ENCODE results near the gene YIF1A. TPM values are rescaled to one million over a fixed set of nuclear protein-coding genes. Genes with fewer than 3 reads are reported as not detected.

The YIF1A gene
- total and polyA plus RNA-seq, 4 donors: 46.6 to 128 (median 114) TPM

DNA sequence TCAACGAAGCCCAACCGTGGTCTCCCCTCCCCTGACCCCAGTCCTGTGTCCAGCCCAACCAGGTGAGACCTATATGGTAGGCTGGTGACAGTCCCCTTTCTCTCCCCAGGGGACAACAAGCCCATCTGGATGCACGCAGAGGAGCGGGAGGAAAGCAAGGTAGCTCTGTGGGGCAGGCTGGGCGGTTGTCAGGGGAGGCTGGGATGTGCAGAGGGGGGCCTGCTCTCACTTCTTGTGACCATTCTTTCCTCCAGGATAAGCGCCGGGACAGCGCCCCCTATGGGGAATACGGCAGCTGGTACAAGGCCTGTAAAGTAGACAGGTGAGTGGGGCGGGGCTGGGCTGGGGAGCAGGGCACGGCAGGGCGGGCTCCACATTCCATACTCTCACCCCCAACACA, 24.0 kb downstream of the YIF1A start:
- no peak for DNase-seq
- H3K9ac ChIP-seq (ENCODE audit: insufficient read depth in 1 of 2, low read length in 2 of 2): no peak overlapping the region
- ATAC-seq (ENCODE audit: insufficient read depth, low FRiP score): no peak
- no peaks in the 10 kb centered on the region for H3K9me3 ChIP-seq (ENCODE audit: control insufficient read depth in 4 of 4, insufficient read depth in 3 of 4, low read length in 3 of 4)
- WGBS, 2 donors: 75 to 83% methylated on average over 12 of the region's 12 CpGs
- TF ChIP-seq CTCF (IDR thresholded peaks at IDR 0.05; ENCODE audit: control extremely low read depth, extremely low read depth): no peak
- peaks cover 0 to 13% (median 2%) of the 10 kb centered on the region in 5 donors for H3K4me1 ChIP-seq (ENCODE audit: control insufficient read depth in 5 of 5, insufficient read depth in 5 of 5, low read length in 5 of 5)
- peaks cover 0 to 30% (median 19%) of the 10 kb centered on the region in 4 donors for H3K36me3 ChIP-seq (ENCODE audit: control insufficient read depth in 4 of 4, insufficient read depth in 4 of 4, low read length in 4 of 4)
- no peaks in the 10 kb centered on the region for H3K27me3 ChIP-seq (ENCODE audit: control insufficient read depth in 3 of 3, insufficient read depth in 3 of 3, low read length in 2 of 3)
- H3K4me3 ChIP-seq: no peak overlapping the region
- no peak overlapping the region for H3K27ac ChIP-seq (ENCODE audit: low read depth in 1 of 2, low read length in 1 of 2)

GRCh38 chr11:66264383-66264782, 24.6 kb downstream of the YIF1A start:
- H3K9ac ChIP-seq (ENCODE audit: insufficient read depth in 1 of 2, low read length in 2 of 2): no peak overlapping the region
- H3K27me3 ChIP-seq (ENCODE audit: control insufficient read depth in 3 of 3, insufficient read depth in 3 of 3, low read length in 2 of 3): no peaks in the 10 kb centered on the region
- TF ChIP-seq CTCF (IDR thresholded peaks at IDR 0.05; ENCODE audit: control extremely low read depth, extremely low read depth): no peak
- ATAC-seq (ENCODE audit: insufficient read depth, low FRiP score) (no peak), DNase-seq (no peak)
- H3K4me1 ChIP-seq (ENCODE audit: control insufficient read depth in 5 of 5, insufficient read depth in 5 of 5, low read length in 5 of 5): peaks cover 0 to 8% (median 0%) of the 10 kb centered on the region in 5 donors
- no peaks in the 10 kb centered on the region for H3K9me3 ChIP-seq (ENCODE audit: control insufficient read depth in 4 of 4, insufficient read depth in 3 of 4, low read length in 3 of 4)
- H3K4me3 ChIP-seq: no peak overlapping the region
- 95 to 96% methylated on average over 8 of the region's 8 CpGs for WGBS, 2 donors
- no peak overlapping the region for H3K27ac ChIP-seq (ENCODE audit: low read depth in 1 of 2, low read length in 1 of 2)
- peaks cover 0 to 30% (median 21%) of the 10 kb centered on the region in 4 donors for H3K36me3 ChIP-seq (ENCODE audit: control insufficient read depth in 4 of 4, insufficient read depth in 4 of 4, low read length in 4 of 4)

- H3K4me1 ChIP-seq (ENCODE audit: control insufficient read depth in 5 of 5, insufficient read depth in 5 of 5, low read length in 5 of 5): peaks cover 0 to 8% (median 0%) of the 10 kb centered on the region in 5 donors
- H3K4me3 ChIP-seq: no peak overlapping the region
- no peaks in the 10 kb centered on the region for H3K27me3 ChIP-seq (ENCODE audit: control insufficient read depth in 3 of 3, insufficient read depth in 3 of 3, low read length in 2 of 3)
- H3K36me3 ChIP-seq (ENCODE audit: control insufficient read depth in 4 of 4, insufficient read depth in 4 of 4, low read length in 4 of 4): peaks cover 0 to 30% (median 22%) of the 10 kb centered on the region in 4 donors
- H3K9ac ChIP-seq (ENCODE audit: insufficient read depth in 1 of 2, low read length in 2 of 2): no peak overlapping the region
- H3K9me3 ChIP-seq (ENCODE audit: control insufficient read depth in 4 of 4, insufficient read depth in 3 of 4, low read length in 3 of 4): no peaks in the 10 kb centered on the region
- no peak for TF ChIP-seq CTCF (IDR thresholded peaks at IDR 0.05; ENCODE audit: control extremely low read depth, extremely low read depth)
- DNase-seq: no peak
- WGBS, 2 donors: 95 to 98% methylated on average over 10 of the region's 10 CpGs
- no peak for ATAC-seq (ENCODE audit: insufficient read depth, low FRiP score)
- no peak overlapping the region for H3K27ac ChIP-seq (ENCODE audit: low read depth in 1 of 2, low read length in 1 of 2)
Observed at GRCh38 chr11:66263785-66264184, 25.2 kb downstream of the YIF1A start.

- H3K27me3 ChIP-seq (ENCODE audit: control insufficient read depth in 3 of 3, insufficient read depth in 3 of 3, low read length in 2 of 3): no peaks in the 10 kb centered on the region
- H3K4me1 ChIP-seq (ENCODE audit: control insufficient read depth in 5 of 5, insufficient read depth in 5 of 5, low read length in 5 of 5): peaks cover 0 to 13% (median 2%) of the 10 kb centered on the region in 5 donors
- DNase-seq: no peak
- no peak overlapping the region for H3K27ac ChIP-seq (ENCODE audit: low read depth in 1 of 2, low read length in 1 of 2)
- ATAC-seq (ENCODE audit: insufficient read depth, low FRiP score): no peak
- H3K36me3 ChIP-seq (ENCODE audit: control insufficient read depth in 4 of 4, insufficient read depth in 4 of 4, low read length in 4 of 4): peaks cover 0 to 30% (median 22%) of the 10 kb centered on the region in 4 donors
- TF ChIP-seq CTCF (IDR thresholded peaks at IDR 0.05; ENCODE audit: control extremely low read depth, extremely low read depth): no peak
- H3K9me3 ChIP-seq (ENCODE audit: control insufficient read depth in 4 of 4, insufficient read depth in 3 of 4, low read length in 3 of 4): no peaks in the 10 kb centered on the region
- no peak overlapping the region for H3K4me3 ChIP-seq
- 92 to 100% methylated on average over 4 of the region's 4 CpGs for WGBS, 2 donors
- H3K9ac ChIP-seq (ENCODE audit: insufficient read depth in 1 of 2, low read length in 2 of 2): no peak overlapping the region
Observed at GRCh38 chr11:66263231-66263630, 25.7 kb downstream of the YIF1A start.

Measured in lung (tissue), 12 donors.